WTC11 (cell line): ENCODE measurements around the gene VWA8. TPM values are rescaled to one million over a fixed set of nuclear protein-coding genes. Genes with fewer than 3 reads are reported as not detected.

Experiments
- ATAC-seq: fragments of 200-7000 bp; cut with Tn5 transposase; 2 replicates; pipeline ENCODE4 v1.10.0; 2021; ENCODE audit warnings: mild to moderate bottlenecking, moderate library complexity
- CTCF ChIA-PET: fragments of 300-600 bp; sonication (Branson Sonifier 250); formaldehyde crosslinking; loops from one replicate; lab custom pipeline; 2021; ENCODE audit warnings: antibody characterized with exemption; lab: Charles Lee
- POLR2A ChIA-PET: fragments of 350-600 bp; sonication (Branson Sonifier 250); formaldehyde crosslinking; loops from one replicate; lab custom pipeline; 2021; ENCODE audit warnings: antibody characterized with exemption; lab: Charles Lee
- DNase-seq: peaks from one replicate; pipeline ENCODE4 v3.0.0; 2021; ENCODE audit warnings: low spot score
- H3K27ac Mint-ChIP-seq: 2 replicates; pipeline ENCODE4 v1.8.0; 2021; ENCODE audit warnings: mixed read lengths
- H3K27me3 Mint-ChIP-seq: 2 replicates; pipeline ENCODE4 v1.8.0; 2021; ENCODE audit warnings: low read depth, mild to moderate bottlenecking, moderate library complexity, mixed read lengths
- H3K36me3 Mint-ChIP-seq: 2 replicates; pipeline ENCODE4 v1.8.0; 2021; ENCODE audit warnings: mixed read lengths
- H3K4me1 Mint-ChIP-seq: 2 replicates; pipeline ENCODE4 v1.8.0; 2022; ENCODE audit warnings: mixed read lengths
- H3K4me3 Mint-ChIP-seq: 2 replicates; pipeline ENCODE4 v1.8.0; 2021; ENCODE audit warnings: mild to moderate bottlenecking, moderate library complexity, mixed read lengths
- H3K9me3 Mint-ChIP-seq: 2 replicates; pipeline ENCODE4 v1.8.0; 2021; ENCODE audit warnings: mixed read lengths
- CREM ChIP-seq: sonication (generic); formaldehyde crosslinking; IDR thresholded peaks from 2 replicates; pipeline ENCODE4 v1.8.1; 2022; ENCODE audit warnings: mild to moderate bottlenecking, missing genetic modification reagents, moderate library complexity
- CTCF ChIP-seq: fragments of 200-600 bp; IDR thresholded peaks from 2 replicates; pipeline ENCODE4 v1.8.0; 2022; ENCODE audit warnings: antibody characterized with exemption
- IRF2 ChIP-seq: sonication (generic); formaldehyde crosslinking; IDR thresholded peaks from 2 replicates; pipeline ENCODE4 v1.8.0; 2022; ENCODE audit warnings: low read depth, missing genetic modification reagents, borderline replicate concordance
- RORB ChIP-seq: fragments of 250-450 bp; sonication (Bioruptor Pico); IDR thresholded peaks from 2 replicates; pipeline ENCODE4 v1.9.0; 2021; ENCODE audit warnings: mild to moderate bottlenecking
- STAT6 ChIP-seq: sonication (generic); formaldehyde crosslinking; conservative IDR thresholded peaks from 2 replicates; pipeline ENCODE4 v1.8.1; 2023; ENCODE audit warnings: mild to moderate bottlenecking, low read depth, missing genetic modification reagents, moderate library complexity
- TCF7 ChIP-seq: sonication (generic); formaldehyde crosslinking; IDR thresholded peaks from 2 replicates; pipeline ENCODE4 v1.8.0; 2022; ENCODE audit warnings: mild to moderate bottlenecking, low read depth, missing genetic modification reagents, moderate library complexity
- TP53 ChIP-seq: sonication (generic); formaldehyde crosslinking; IDR thresholded peaks from 2 replicates; pipeline ENCODE4 v1.8.1; 2023; ENCODE audit warnings: mild to moderate bottlenecking, missing genetic modification reagents
- ZNF121 ChIP-seq: sonication (generic); formaldehyde crosslinking; IDR thresholded peaks from 2 replicates; pipeline ENCODE4 v1.8.0; 2023; ENCODE audit warnings: missing genetic modification reagents
- total RNA-seq: library from RNA; stranded (reverse); gene quantifications from 3 replicates; pipeline ENCODE4 v1.2.3, GENCODE V29; 2021
- TF ChIP-seq, protein P1 (sequence below): fragments of 250-450 bp; sonication (Bioruptor Pico); IDR thresholded peaks from 2 replicates; pipeline ENCODE4 v1.9.0; 2021; ENCODE audit warnings: mild to moderate bottlenecking, borderline replicate concordance
- TF ChIP-seq, protein P2 (sequence below): fragments of 250-450 bp; sonication (Bioruptor Pico); IDR thresholded peaks from 2 replicates; pipeline ENCODE4 v1.8.0; 2021; ENCODE audit warnings: mild to moderate bottlenecking
- TF ChIP-seq, protein P3 (sequence below): sonication (generic); formaldehyde crosslinking; IDR thresholded peaks from 2 replicates; pipeline ENCODE4 v1.8.0; 2023; ENCODE audit warnings: missing genetic modification reagents, mild to moderate bottlenecking, borderline replicate concordance
- TF ChIP-seq, protein P4 (sequence below): sonication (generic); formaldehyde crosslinking; IDR thresholded peaks from 2 replicates; pipeline ENCODE4 v1.8.0; 2022; ENCODE audit warnings: mild to moderate bottlenecking, missing genetic modification reagents
- TF ChIP-seq, protein P5 (sequence below): sonication (generic); formaldehyde crosslinking; conservative IDR thresholded peaks from 2 replicates; pipeline ENCODE4 v1.8.1; 2022; ENCODE audit warnings: mild to moderate bottlenecking, missing genetic modification reagents

VWA8 gene
- total RNA-seq, 1 experiment from 2014 or later: 19.9 TPM

DNA sequence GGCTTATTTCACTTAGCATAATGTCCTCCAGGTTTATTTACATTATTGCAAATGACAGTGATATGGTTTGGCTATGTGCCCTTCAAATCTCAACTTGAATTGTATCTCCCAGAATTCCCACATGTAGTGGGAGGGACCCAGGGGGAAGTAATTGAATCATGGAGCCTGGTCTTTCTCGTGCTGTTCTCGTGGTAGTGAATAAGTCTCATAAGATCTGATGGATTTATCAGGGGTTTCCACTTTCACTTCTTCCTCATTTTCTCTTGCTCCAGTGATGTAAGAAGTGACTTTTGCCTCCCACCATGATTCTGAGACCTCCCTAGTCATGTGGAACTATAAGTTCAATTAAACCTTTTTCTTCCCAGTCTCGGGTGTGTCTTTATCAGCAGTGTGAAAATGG is 109.6 kb downstream of the VWA8 start:
- Mint-ChIP-seq H3K27ac (no peak overlapping the region), H3K9me3 (peaks cover 12% of the 10 kb centered on the region), H3K4me3 (no peak overlapping the region), H3K27me3 (no peaks in the 10 kb centered on the region), H3K4me1 (no peaks in the 10 kb centered on the region), H3K36me3 (peaks cover 17% of the 10 kb centered on the region)
- POLR2A ChIA-PET: no interaction called here
- ATAC-seq (no peak), DNase-seq (no peak)
- no peak for TF ChIP-seq TCF7
- TF ChIP-seq ZNF121 (CRISPR knock-in tag): no peak
- no peak for TF ChIP-seq TP53
- no peak for TF ChIP-seq CREM (CRISPR knock-in tag)
- TF ChIP-seq, protein P1, sequence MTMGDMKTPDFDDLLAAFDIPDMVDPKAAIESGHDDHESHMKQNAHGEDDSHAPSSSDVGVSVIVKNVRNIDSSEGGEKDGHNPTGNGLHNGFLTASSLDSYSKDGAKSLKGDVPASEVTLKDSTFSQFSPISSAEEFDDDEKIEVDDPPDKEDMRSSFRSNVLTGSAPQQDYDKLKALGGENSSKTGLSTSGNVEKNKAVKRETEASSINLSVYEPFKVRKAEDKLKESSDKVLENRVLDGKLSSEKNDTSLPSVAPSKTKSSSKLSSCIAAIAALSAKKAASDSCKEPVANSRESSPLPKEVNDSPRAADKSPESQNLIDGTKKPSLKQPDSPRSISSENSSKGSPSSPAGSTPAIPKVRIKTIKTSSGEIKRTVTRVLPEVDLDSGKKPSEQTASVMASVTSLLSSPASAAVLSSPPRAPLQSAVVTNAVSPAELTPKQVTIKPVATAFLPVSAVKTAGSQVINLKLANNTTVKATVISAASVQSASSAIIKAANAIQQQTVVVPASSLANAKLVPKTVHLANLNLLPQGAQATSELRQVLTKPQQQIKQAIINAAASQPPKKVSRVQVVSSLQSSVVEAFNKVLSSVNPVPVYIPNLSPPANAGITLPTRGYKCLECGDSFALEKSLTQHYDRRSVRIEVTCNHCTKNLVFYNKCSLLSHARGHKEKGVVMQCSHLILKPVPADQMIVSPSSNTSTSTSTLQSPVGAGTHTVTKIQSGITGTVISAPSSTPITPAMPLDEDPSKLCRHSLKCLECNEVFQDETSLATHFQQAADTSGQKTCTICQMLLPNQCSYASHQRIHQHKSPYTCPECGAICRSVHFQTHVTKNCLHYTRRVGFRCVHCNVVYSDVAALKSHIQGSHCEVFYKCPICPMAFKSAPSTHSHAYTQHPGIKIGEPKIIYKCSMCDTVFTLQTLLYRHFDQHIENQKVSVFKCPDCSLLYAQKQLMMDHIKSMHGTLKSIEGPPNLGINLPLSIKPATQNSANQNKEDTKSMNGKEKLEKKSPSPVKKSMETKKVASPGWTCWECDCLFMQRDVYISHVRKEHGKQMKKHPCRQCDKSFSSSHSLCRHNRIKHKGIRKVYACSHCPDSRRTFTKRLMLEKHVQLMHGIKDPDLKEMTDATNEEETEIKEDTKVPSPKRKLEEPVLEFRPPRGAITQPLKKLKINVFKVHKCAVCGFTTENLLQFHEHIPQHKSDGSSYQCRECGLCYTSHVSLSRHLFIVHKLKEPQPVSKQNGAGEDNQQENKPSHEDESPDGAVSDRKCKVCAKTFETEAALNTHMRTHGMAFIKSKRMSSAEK (CRISPR knock-in tag): no peak
- TF ChIP-seq CTCF: no peak
- TF ChIP-seq STAT6 (CRISPR knock-in tag): no peak
- TF ChIP-seq, protein P2, sequence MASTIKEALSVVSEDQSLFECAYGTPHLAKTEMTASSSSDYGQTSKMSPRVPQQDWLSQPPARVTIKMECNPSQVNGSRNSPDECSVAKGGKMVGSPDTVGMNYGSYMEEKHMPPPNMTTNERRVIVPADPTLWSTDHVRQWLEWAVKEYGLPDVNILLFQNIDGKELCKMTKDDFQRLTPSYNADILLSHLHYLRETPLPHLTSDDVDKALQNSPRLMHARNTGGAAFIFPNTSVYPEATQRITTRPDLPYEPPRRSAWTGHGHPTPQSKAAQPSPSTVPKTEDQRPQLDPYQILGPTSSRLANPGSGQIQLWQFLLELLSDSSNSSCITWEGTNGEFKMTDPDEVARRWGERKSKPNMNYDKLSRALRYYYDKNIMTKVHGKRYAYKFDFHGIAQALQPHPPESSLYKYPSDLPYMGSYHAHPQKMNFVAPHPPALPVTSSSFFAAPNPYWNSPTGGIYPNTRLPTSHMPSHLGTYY: no peak
- TF ChIP-seq, protein P3, sequence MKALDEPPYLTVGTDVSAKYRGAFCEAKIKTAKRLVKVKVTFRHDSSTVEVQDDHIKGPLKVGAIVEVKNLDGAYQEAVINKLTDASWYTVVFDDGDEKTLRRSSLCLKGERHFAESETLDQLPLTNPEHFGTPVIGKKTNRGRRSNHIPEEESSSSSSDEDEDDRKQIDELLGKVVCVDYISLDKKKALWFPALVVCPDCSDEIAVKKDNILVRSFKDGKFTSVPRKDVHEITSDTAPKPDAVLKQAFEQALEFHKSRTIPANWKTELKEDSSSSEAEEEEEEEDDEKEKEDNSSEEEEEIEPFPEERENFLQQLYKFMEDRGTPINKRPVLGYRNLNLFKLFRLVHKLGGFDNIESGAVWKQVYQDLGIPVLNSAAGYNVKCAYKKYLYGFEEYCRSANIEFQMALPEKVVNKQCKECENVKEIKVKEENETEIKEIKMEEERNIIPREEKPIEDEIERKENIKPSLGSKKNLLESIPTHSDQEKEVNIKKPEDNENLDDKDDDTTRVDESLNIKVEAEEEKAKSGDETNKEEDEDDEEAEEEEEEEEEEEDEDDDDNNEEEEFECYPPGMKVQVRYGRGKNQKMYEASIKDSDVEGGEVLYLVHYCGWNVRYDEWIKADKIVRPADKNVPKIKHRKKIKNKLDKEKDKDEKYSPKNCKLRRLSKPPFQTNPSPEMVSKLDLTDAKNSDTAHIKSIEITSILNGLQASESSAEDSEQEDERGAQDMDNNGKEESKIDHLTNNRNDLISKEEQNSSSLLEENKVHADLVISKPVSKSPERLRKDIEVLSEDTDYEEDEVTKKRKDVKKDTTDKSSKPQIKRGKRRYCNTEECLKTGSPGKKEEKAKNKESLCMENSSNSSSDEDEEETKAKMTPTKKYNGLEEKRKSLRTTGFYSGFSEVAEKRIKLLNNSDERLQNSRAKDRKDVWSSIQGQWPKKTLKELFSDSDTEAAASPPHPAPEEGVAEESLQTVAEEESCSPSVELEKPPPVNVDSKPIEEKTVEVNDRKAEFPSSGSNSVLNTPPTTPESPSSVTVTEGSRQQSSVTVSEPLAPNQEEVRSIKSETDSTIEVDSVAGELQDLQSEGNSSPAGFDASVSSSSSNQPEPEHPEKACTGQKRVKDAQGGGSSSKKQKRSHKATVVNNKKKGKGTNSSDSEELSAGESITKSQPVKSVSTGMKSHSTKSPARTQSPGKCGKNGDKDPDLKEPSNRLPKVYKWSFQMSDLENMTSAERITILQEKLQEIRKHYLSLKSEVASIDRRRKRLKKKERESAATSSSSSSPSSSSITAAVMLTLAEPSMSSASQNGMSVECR (CRISPR knock-in tag): no peak
- TF ChIP-seq IRF2 (CRISPR knock-in tag): no peak
- TF ChIP-seq, protein P4, sequence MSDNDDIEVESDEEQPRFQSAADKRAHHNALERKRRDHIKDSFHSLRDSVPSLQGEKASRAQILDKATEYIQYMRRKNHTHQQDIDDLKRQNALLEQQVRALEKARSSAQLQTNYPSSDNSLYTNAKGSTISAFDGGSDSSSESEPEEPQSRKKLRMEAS (CRISPR knock-in tag): no peak
- no peak for TF ChIP-seq RORB (CRISPR knock-in tag)
- TF ChIP-seq, protein P5, sequence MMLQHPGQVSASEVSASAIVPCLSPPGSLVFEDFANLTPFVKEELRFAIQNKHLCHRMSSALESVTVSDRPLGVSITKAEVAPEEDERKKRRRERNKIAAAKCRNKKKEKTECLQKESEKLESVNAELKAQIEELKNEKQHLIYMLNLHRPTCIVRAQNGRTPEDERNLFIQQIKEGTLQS (CRISPR knock-in tag): no peak
- CTCF ChIA-PET: no interaction called here
